A673 (cell line): ENCODE measurements around the gene APLP2.

ENCODE experiments used
- EZH2 ChIP-seq: fragments of 200-600 bp; sonication (generic); IDR thresholded peaks from 2 replicates; pipeline ENCODE4 v1.6.1; 2017; ENCODE audit warnings: borderline replicate concordance, low read depth, mild to moderate bottlenecking, mixed read lengths, antibody characterized with exemption, low read length; ENCODE audit not compliant: poor library complexity, severe bottlenecking
- TF ChIP-seq, protein P1 (sequence below): fragments of 300-800, 200-600 bp; sonication (generic); conservative IDR thresholded peaks from 2 replicates; pipeline ENCODE4 v1.5.1; 2017; ENCODE audit warnings: low read depth, mild to moderate bottlenecking, antibody characterized with exemption, low read length, moderate library complexity, mixed read lengths

- TF ChIP-seq, protein P1, sequence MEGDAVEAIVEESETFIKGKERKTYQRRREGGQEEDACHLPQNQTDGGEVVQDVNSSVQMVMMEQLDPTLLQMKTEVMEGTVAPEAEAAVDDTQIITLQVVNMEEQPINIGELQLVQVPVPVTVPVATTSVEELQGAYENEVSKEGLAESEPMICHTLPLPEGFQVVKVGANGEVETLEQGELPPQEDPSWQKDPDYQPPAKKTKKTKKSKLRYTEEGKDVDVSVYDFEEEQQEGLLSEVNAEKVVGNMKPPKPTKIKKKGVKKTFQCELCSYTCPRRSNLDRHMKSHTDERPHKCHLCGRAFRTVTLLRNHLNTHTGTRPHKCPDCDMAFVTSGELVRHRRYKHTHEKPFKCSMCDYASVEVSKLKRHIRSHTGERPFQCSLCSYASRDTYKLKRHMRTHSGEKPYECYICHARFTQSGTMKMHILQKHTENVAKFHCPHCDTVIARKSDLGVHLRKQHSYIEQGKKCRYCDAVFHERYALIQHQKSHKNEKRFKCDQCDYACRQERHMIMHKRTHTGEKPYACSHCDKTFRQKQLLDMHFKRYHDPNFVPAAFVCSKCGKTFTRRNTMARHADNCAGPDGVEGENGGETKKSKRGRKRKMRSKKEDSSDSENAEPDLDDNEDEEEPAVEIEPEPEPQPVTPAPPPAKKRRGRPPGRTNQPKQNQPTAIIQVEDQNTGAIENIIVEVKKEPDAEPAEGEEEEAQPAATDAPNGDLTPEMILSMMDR: no peak
- no peak for TF ChIP-seq EZH2
Observed at GRCh38 chr11:130166457-130166784, 96.7 kb downstream of the APLP2 start.
